Measurements from ENCODE around the gene RNF186. TPM values are rescaled to one million over a fixed set of nuclear protein-coding genes. Genes with fewer than 3 reads are reported as not detected.

The RNF186 gene
- total RNA-seq, 1 experiment from 2014 or later: 0.69 TPM

DNA sequence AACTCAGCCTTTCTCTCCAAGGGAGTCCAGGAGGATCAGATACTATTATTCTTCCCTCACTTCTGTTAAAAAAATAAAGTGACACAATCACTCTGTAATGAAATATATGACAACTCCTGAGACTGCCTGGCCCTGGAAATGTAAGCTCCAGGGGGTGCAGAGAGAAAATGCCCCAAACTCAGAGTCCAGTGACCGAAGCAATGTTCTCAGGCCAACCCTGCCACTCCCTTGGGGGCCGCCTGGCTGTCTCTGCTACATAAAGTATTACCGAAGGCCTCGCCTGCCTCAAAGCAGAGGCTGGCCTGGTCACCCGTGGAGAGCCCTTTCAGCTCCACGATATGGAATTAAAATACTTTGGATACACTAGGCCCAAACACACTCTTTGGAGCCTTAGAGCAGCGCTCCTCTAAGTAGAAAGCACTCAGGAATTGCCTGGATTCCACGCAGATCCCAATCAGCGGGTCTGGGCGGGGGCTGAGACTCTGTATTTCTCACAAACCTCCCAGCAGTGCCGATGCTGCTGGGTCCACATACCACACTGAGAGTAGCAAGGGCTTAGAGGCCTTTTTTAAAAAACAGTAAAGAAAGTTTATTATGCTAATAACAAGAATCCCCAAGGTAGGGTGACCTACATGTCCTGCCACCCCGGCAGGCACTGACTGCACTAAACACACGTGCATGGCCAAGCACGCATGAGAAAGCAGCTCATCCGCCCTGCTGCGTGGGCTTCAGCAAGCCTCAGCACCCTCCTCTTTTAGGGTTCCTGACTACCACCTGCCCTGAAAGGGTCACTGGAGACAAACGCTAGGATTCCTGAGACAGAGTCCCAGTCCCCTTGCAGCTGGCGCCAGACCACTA is 46.5 kb downstream of the RNF186 start:
- ChIA-PET CTCF (no interaction called here), POLR2A (ENCODE audit: unreplicated experiment) (no interaction called here)
- intact Hi-C loops (cut with micrococcal nuclease): no loop called here
- H3K4me3 ChIP-seq (ENCODE audit: low read length): no peak overlapping the region
- H4K20me1 ChIP-seq (ENCODE audit: low read length): no peaks in the 10 kb centered on the region
- H3K9me3 ChIP-seq (ENCODE audit: low read length): no peaks in the 10 kb centered on the region
- no peak overlapping the region for H2AFZ ChIP-seq (ENCODE audit: low read length)
- H3K27me3 ChIP-seq (ENCODE audit: low read length): no peaks in the 10 kb centered on the region
- H3K79me2 ChIP-seq (ENCODE audit: low read length): no peaks in the 10 kb centered on the region
- H3K27ac ChIP-seq (ENCODE audit: low read length): no peak overlapping the region
- TF ChIP-seq EZH2phosphoT487 (IDR thresholded peaks at IDR 0.05; ENCODE audit: borderline replicate concordance, low read length) (no peak), EZH2 (IDR thresholded peaks at IDR 0.05; ENCODE audit: low read length, unreplicated experiment) (no peak)
- TF ChIP-seq, protein P1, sequence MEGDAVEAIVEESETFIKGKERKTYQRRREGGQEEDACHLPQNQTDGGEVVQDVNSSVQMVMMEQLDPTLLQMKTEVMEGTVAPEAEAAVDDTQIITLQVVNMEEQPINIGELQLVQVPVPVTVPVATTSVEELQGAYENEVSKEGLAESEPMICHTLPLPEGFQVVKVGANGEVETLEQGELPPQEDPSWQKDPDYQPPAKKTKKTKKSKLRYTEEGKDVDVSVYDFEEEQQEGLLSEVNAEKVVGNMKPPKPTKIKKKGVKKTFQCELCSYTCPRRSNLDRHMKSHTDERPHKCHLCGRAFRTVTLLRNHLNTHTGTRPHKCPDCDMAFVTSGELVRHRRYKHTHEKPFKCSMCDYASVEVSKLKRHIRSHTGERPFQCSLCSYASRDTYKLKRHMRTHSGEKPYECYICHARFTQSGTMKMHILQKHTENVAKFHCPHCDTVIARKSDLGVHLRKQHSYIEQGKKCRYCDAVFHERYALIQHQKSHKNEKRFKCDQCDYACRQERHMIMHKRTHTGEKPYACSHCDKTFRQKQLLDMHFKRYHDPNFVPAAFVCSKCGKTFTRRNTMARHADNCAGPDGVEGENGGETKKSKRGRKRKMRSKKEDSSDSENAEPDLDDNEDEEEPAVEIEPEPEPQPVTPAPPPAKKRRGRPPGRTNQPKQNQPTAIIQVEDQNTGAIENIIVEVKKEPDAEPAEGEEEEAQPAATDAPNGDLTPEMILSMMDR (conservative IDR thresholded peaks at IDR 0.05; ENCODE audit: low read depth, low read length): no peak
- no peak for DNase-seq
- no peaks in the 10 kb centered on the region for H3K9me2 ChIP-seq (replicated peaks; ENCODE audit: low read length)
- no peak overlapping the region for H3K9ac ChIP-seq (ENCODE audit: low read length)
- peaks cover 36% of the 10 kb centered on the region for H3K4me1 ChIP-seq (ENCODE audit: insufficient read depth, low read length)
- H3K4me2 ChIP-seq (ENCODE audit: low read length): no peak overlapping the region
- no peak for ATAC-seq
- H3K36me3 ChIP-seq (ENCODE audit: low read depth, low read length): no peaks in the 10 kb centered on the region
- no TSS peak for BruUV-seq (replicated peaks)
- H3F3A ChIP-seq (ENCODE audit: low read length, unreplicated experiment): no peaks in the 10 kb centered on the region

DNA sequence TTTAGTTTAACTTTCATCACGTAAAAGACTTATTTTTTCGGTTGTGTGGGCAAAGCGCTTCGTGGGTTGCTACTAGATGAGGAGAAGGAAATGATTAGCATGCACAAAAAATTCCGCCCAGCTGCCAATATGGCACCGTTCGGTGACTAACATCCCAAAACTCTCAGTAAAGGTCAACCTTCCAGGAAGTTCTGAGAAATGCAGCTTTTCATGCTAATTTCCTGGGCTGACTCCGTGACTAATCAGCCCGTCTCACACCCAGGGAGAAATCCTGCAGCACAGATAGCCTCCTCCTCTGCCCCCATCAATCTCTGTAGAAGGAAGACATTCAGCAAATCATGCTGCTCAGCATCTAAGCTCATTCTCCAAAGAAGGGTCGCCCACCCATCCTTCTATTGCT is 49.5 kb downstream of the RNF186 start:
- Histone ChIP-seq H3K4me2 (ENCODE audit: low read length) (peak overlapping the region; percentile 41), H4K20me1 (ENCODE audit: low read length) (no peaks in the 10 kb centered on the region), H3K9me3 (ENCODE audit: low read length) (no peaks in the 10 kb centered on the region), H3F3A (ENCODE audit: low read length, unreplicated experiment) (no peaks in the 10 kb centered on the region), H3K9me2 (replicated peaks; ENCODE audit: low read length) (no peaks in the 10 kb centered on the region), H3K4me3 (ENCODE audit: low read length) (no peak overlapping the region), H3K27me3 (ENCODE audit: low read length) (no peaks in the 10 kb centered on the region), H3K4me1 (ENCODE audit: insufficient read depth, low read length) (peaks cover 29% of the 10 kb centered on the region), H3K79me2 (ENCODE audit: low read length) (no peaks in the 10 kb centered on the region), H3K9ac (ENCODE audit: low read length) (peak overlapping the region; percentile 48; the same call in 1 of the 2 replicates), H2AFZ (ENCODE audit: low read length) (peak overlapping the region; percentile 51), H3K36me3 (ENCODE audit: low read depth, low read length) (no peaks in the 10 kb centered on the region), H3K27ac (ENCODE audit: low read length) (peak overlapping the region; percentile 90)
- no TSS peak for BruUV-seq (replicated peaks)
- intact Hi-C loops (cut with micrococcal nuclease): no loop called here
- ChIA-PET CTCF (interaction anchor here (0.6 to 1.1 kb wide), 3 partner anchors 14 to 129 kb away, joined by 3 to 6 read pairs (median 4); no protein-coding TSS in a partner anchor), POLR2A (ENCODE audit: unreplicated experiment) (no interaction called here)
- ATAC-seq: peak; percentile 90
- DNase-seq: peak; percentile 94
- TF ChIP-seq EZH2phosphoT487 (IDR thresholded peaks at IDR 0.05; ENCODE audit: borderline replicate concordance, low read length) (no peak), EZH2 (IDR thresholded peaks at IDR 0.05; ENCODE audit: low read length, unreplicated experiment) (no peak)
- TF ChIP-seq, protein P1 (conservative IDR thresholded peaks at IDR 0.05; ENCODE audit: low read depth, low read length): no peak

DNA sequence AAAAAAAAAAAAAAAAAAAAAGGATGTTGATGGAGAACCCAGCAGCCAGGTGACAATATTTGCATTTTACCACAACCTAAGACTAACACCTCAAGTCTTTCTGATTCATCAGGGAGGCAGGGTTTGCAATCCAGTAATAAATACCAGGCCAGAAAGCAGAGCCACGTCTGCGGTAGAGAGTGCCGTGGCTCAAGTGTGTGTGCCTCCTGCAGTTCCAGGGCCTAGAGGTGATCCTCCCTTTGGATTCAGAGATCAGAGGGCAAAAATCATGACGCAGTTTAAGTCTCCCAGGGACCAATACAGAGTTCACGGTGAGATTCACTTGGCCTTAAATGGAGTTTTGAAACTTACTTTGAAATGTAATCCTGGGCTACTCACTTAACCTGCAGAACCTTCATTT is 50.2 kb downstream of the RNF186 start:
- intact Hi-C loops (cut with micrococcal nuclease): no loop called here
- Histone ChIP-seq H3F3A (ENCODE audit: low read length, unreplicated experiment) (no peaks in the 10 kb centered on the region), H3K9me3 (ENCODE audit: low read length) (no peaks in the 10 kb centered on the region), H3K27me3 (ENCODE audit: low read length) (no peaks in the 10 kb centered on the region), H2AFZ (ENCODE audit: low read length) (peak overlapping the region; percentile 51; the same call in 1 of the 2 replicates), H3K27ac (ENCODE audit: low read length) (peak overlapping the region; percentile 90), H3K4me2 (ENCODE audit: low read length) (peak overlapping the region; percentile 38), H3K79me2 (ENCODE audit: low read length) (no peaks in the 10 kb centered on the region), H3K9ac (ENCODE audit: low read length) (peak overlapping the region; percentile 48; the same call in 1 of the 2 replicates), H3K4me1 (ENCODE audit: insufficient read depth, low read length) (peaks cover 21% of the 10 kb centered on the region), H3K4me3 (ENCODE audit: low read length) (no peak overlapping the region), H3K36me3 (ENCODE audit: low read depth, low read length) (no peaks in the 10 kb centered on the region), H4K20me1 (ENCODE audit: low read length) (no peaks in the 10 kb centered on the region), H3K9me2 (replicated peaks; ENCODE audit: low read length) (no peaks in the 10 kb centered on the region)
- BruUV-seq (replicated peaks): no TSS peak
- no peak for TF ChIP-seq EZH2phosphoT487 (IDR thresholded peaks at IDR 0.05; ENCODE audit: borderline replicate concordance, low read length)
- TF ChIP-seq, protein P1 (conservative IDR thresholded peaks at IDR 0.05; ENCODE audit: low read depth, low read length): no peak
- no peak for TF ChIP-seq EZH2 (IDR thresholded peaks at IDR 0.05; ENCODE audit: low read length, unreplicated experiment)
- ChIA-PET CTCF (interaction anchor here (1.1 kb wide), 1 partner anchor 108 kb away, joined by 6 read pairs; no protein-coding TSS in a partner anchor), POLR2A (ENCODE audit: unreplicated experiment) (no interaction called here)
- DNase-seq (no peak), ATAC-seq (no peak)

All from PC-3 (cell line).